Measurements from ENCODE around the gene MACROD2. TPM values are rescaled to one million over a fixed set of nuclear protein-coding genes. Genes with fewer than 3 reads are reported as not detected.

Gene MACROD2
- total RNA-seq, 1 donor from 2014 or later: 2.4 TPM

DNA sequence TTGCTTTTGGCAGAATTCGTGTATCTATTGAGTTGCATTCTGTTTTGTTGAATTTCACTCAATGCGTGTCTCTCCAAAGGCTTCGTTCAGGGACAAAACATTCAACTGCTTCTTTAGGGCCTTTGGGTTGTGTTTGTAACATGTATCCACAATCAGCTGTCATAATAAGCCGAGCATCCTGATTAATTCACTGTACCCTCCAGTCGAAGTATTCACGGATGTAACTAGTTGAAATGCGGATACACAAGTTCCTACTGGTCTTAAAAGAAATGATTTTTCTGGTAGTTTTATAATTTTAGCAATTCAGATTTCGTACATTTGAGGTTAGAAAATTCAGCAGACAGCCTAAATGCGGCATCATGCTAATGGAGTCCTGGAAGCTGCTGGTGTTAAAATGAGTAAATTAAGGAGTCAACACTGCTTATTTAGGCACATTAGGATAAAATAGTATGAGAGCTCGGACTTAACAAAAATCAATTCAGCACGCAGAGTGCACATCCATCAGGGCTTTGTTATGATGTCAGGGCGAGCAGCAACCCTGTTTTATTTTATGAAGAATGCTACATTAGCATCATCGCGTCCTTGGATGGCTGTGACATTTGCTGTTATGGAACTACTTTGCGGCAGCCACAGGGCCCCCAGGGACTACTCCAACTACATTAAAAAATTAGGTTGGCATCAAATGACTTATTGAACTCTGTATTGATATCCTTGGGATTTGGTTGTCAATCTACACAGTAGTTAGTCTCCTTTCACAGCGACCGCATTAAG, 831.4 kb downstream of the MACROD2 start:
- H3K4me1 Mint-ChIP-seq (ENCODE audit: low read depth, unreplicated experiment): no peaks in the 10 kb centered on the region
- no peak overlapping the region for H3K4me3 Mint-ChIP-seq (ENCODE audit: unreplicated experiment)
- Histone ChIP-seq H3K4me3 (ENCODE audit: insufficient read depth, low read depth, low read length) (no peak overlapping the region), H3K9me3 (ENCODE audit: insufficient read depth, low read depth, low read length) (no peaks in the 10 kb centered on the region), H3K27ac (ENCODE audit: low read depth, low read length) (no peak overlapping the region), H2AFZ (ENCODE audit: low read depth, low read length) (no peak overlapping the region), H3K9ac (ENCODE audit: low read length) (no peak overlapping the region), H3K27me3 (ENCODE audit: insufficient read depth, low read length) (peaks cover 4% of the 10 kb centered on the region), H3K79me2 (ENCODE audit: insufficient read depth, low read length) (no peaks in the 10 kb centered on the region), H3K4me2 (ENCODE audit: low read length) (no peak overlapping the region), H3K36me3 (ENCODE audit: insufficient read depth, low read length) (no peaks in the 10 kb centered on the region), H4K20me1 (ENCODE audit: insufficient read depth, low read length) (no peaks in the 10 kb centered on the region), H3K4me1 (ENCODE audit: insufficient read depth, low read length) (no peaks in the 10 kb centered on the region)
- no peak for DNase-seq (ENCODE audit: low read depth)
- no peaks in the 10 kb centered on the region for H3K9me3 Mint-ChIP-seq (ENCODE audit: unreplicated experiment)
- no peak overlapping the region for H3K27ac Mint-ChIP-seq (ENCODE audit: unreplicated experiment)
- H3K36me3 Mint-ChIP-seq (ENCODE audit: low read depth, unreplicated experiment): no peaks in the 10 kb centered on the region
- TF ChIP-seq, protein P1, sequence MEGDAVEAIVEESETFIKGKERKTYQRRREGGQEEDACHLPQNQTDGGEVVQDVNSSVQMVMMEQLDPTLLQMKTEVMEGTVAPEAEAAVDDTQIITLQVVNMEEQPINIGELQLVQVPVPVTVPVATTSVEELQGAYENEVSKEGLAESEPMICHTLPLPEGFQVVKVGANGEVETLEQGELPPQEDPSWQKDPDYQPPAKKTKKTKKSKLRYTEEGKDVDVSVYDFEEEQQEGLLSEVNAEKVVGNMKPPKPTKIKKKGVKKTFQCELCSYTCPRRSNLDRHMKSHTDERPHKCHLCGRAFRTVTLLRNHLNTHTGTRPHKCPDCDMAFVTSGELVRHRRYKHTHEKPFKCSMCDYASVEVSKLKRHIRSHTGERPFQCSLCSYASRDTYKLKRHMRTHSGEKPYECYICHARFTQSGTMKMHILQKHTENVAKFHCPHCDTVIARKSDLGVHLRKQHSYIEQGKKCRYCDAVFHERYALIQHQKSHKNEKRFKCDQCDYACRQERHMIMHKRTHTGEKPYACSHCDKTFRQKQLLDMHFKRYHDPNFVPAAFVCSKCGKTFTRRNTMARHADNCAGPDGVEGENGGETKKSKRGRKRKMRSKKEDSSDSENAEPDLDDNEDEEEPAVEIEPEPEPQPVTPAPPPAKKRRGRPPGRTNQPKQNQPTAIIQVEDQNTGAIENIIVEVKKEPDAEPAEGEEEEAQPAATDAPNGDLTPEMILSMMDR (IDR thresholded peaks at IDR 0.05; ENCODE audit: insufficient read depth, low read depth, low read length): no peak
- no peak for TF ChIP-seq EZH2 (IDR thresholded peaks at IDR 0.05; ENCODE audit: insufficient read depth, low read length)
- H3K27me3 Mint-ChIP-seq (ENCODE audit: low read depth, unreplicated experiment): no peaks in the 10 kb centered on the region
- FAIRE-seq: no peak

- Histone ChIP-seq H3K4me3 (ENCODE audit: insufficient read depth, low read depth, low read length) (no peak overlapping the region), H4K20me1 (ENCODE audit: insufficient read depth, low read length) (no peaks in the 10 kb centered on the region), H3K36me3 (ENCODE audit: insufficient read depth, low read length) (no peaks in the 10 kb centered on the region), H3K9me3 (ENCODE audit: insufficient read depth, low read depth, low read length) (no peaks in the 10 kb centered on the region), H3K27me3 (ENCODE audit: insufficient read depth, low read length) (peaks cover 4% of the 10 kb centered on the region), H3K9ac (ENCODE audit: low read length) (no peak overlapping the region), H2AFZ (ENCODE audit: low read depth, low read length) (no peak overlapping the region), H3K4me2 (ENCODE audit: low read length) (no peak overlapping the region), H3K27ac (ENCODE audit: low read depth, low read length) (no peak overlapping the region), H3K4me1 (ENCODE audit: insufficient read depth, low read length) (no peaks in the 10 kb centered on the region), H3K79me2 (ENCODE audit: insufficient read depth, low read length) (no peaks in the 10 kb centered on the region)
- no peak for TF ChIP-seq EZH2 (IDR thresholded peaks at IDR 0.05; ENCODE audit: insufficient read depth, low read length)
- TF ChIP-seq, protein P1 (IDR thresholded peaks at IDR 0.05; ENCODE audit: insufficient read depth, low read depth, low read length): no peak
- H3K9me3 Mint-ChIP-seq (ENCODE audit: unreplicated experiment): no peaks in the 10 kb centered on the region
- H3K4me1 Mint-ChIP-seq (ENCODE audit: low read depth, unreplicated experiment): no peaks in the 10 kb centered on the region
- no peak overlapping the region for H3K27ac Mint-ChIP-seq (ENCODE audit: unreplicated experiment)
- H3K4me3 Mint-ChIP-seq (ENCODE audit: unreplicated experiment): no peak overlapping the region
- FAIRE-seq: no peak
- no peaks in the 10 kb centered on the region for H3K36me3 Mint-ChIP-seq (ENCODE audit: low read depth, unreplicated experiment)
- DNase-seq (ENCODE audit: low read depth): no peak
- no peaks in the 10 kb centered on the region for H3K27me3 Mint-ChIP-seq (ENCODE audit: low read depth, unreplicated experiment)
These were observed 833.1 kb downstream of the MACROD2 start for GRCh38 chr20:14828459-14828858.

GRCh38 chr20:14829906-14830305, 834.6 kb downstream of the MACROD2 start:
- no peaks in the 10 kb centered on the region for H3K79me2 ChIP-seq (ENCODE audit: insufficient read depth, low read length)
- H3K36me3 Mint-ChIP-seq (ENCODE audit: low read depth, unreplicated experiment): no peaks in the 10 kb centered on the region
- no peaks in the 10 kb centered on the region for H3K36me3 ChIP-seq (ENCODE audit: insufficient read depth, low read length)
- H3K9me3 ChIP-seq (ENCODE audit: insufficient read depth, low read depth, low read length): no peaks in the 10 kb centered on the region
- no peak overlapping the region for H3K27ac ChIP-seq (ENCODE audit: low read depth, low read length)
- no peak overlapping the region for H3K4me2 ChIP-seq (ENCODE audit: low read length)
- H2AFZ ChIP-seq (ENCODE audit: low read depth, low read length): no peak overlapping the region
- no peaks in the 10 kb centered on the region for H3K27me3 Mint-ChIP-seq (ENCODE audit: low read depth, unreplicated experiment)
- no peak for DNase-seq (ENCODE audit: low read depth)
- H3K4me3 Mint-ChIP-seq (ENCODE audit: unreplicated experiment): no peak overlapping the region
- no peak for FAIRE-seq
- TF ChIP-seq EZH2 (IDR thresholded peaks at IDR 0.05; ENCODE audit: insufficient read depth, low read length): no peak
- TF ChIP-seq, protein P1 (IDR thresholded peaks at IDR 0.05; ENCODE audit: insufficient read depth, low read depth, low read length): no peak
- H3K9me3 Mint-ChIP-seq (ENCODE audit: unreplicated experiment): no peaks in the 10 kb centered on the region
- H3K27me3 ChIP-seq (ENCODE audit: insufficient read depth, low read length): peaks cover 4% of the 10 kb centered on the region
- no peaks in the 10 kb centered on the region for H3K4me1 ChIP-seq (ENCODE audit: insufficient read depth, low read length)
- H3K27ac Mint-ChIP-seq (ENCODE audit: unreplicated experiment): no peak overlapping the region
- H4K20me1 ChIP-seq (ENCODE audit: insufficient read depth, low read length): no peaks in the 10 kb centered on the region
- no peak overlapping the region for H3K4me3 ChIP-seq (ENCODE audit: insufficient read depth, low read depth, low read length)
- no peak overlapping the region for H3K9ac ChIP-seq (ENCODE audit: low read length)
- no peaks in the 10 kb centered on the region for H3K4me1 Mint-ChIP-seq (ENCODE audit: low read depth, unreplicated experiment)
